Cardiac muscle cell (in vitro differentiated cells and primary cell): Measurements from ENCODE around the gene ATP23. TPM values are rescaled to one million over a fixed set of nuclear protein-coding genes. Genes with fewer than 3 reads are reported as not detected.

Experiments used
- DNase-seq, 2 donors: peaks; one replicate each; pipeline versions ENCODE4 v3.0.0 to v3.0.0-alpha.2; 2010 to 2017; ENCODE audit warnings: low read depth in 1 of 2, low spot score in 1 of 2
- H3K27ac ChIP-seq: fragments of 200-600 bp; sonication (generic); 2 replicates; pipeline ENCODE4 v1.5.1; 2016
- H3K27me3 ChIP-seq: fragments of 200-600 bp; sonication (generic); 2 replicates; pipeline ENCODE4 v1.6.0; 2016; ENCODE audit warnings: control low read depth
- H3K36me3 ChIP-seq: fragments of 200-600 bp; sonication (generic); 2 replicates; pipeline ENCODE4 v1.5.1; 2016; ENCODE audit warnings: control low read depth
- H3K4me1 ChIP-seq: fragments of 200-600 bp; sonication (generic); 2 replicates; pipeline ENCODE4 v1.8.1; 2017; ENCODE audit warnings: low read depth, mild to moderate bottlenecking, mixed run types
- H3K4me3 ChIP-seq: fragments of 200-600 bp; sonication (generic); 2 replicates; pipeline ENCODE4 v1.5.1; 2016; ENCODE audit warnings: mild to moderate bottlenecking
- H3K9me3 ChIP-seq: fragments of 200-600 bp; sonication (generic); 2 replicates; pipeline ENCODE4 v1.5.1; 2017; ENCODE audit warnings: low read depth, mild to moderate bottlenecking, control low read depth
- CTCF ChIP-seq: IDR thresholded peaks from 2 replicates; pipeline ENCODE4 v1.5.1; 2012; ENCODE audit warnings: low read depth, mild to moderate bottlenecking, low read length
- polyA plus RNA-seq: library from polyadenylated mRNA; unstranded; fragments of >200 nt; fragmentation: Nextera tagmentation; extraction: Ambion mirVana; gene quantifications from 2 replicates; pipeline ENCODE4 v1.2.1, GENCODE V29; 2016
- total RNA-seq: library from RNA; depleted of rRNA; stranded (reverse); fragments of >200 nt; gene quantifications from 2 replicates; pipeline ENCODE4 v1.2.3, GENCODE V29; 2016

Gene ATP23
- total and polyA plus RNA-seq, 2 experiments from 2014 or later: 9.2 to 11.4 TPM

GRCh38 chr12:57965766-57966165 is 24.4 kb downstream of the ATP23 start:
- H3K4me1 ChIP-seq: no peaks in the 10 kb centered on the region
- no peaks in the 10 kb centered on the region for H3K36me3 ChIP-seq
- no peak for TF ChIP-seq CTCF
- no peak overlapping the region for H3K4me3 ChIP-seq
- DNase-seq: no peak
- no peaks in the 10 kb centered on the region for H3K9me3 ChIP-seq
- H3K27me3 ChIP-seq: no peaks in the 10 kb centered on the region
- no peak overlapping the region for H3K27ac ChIP-seq

- no peaks in the 10 kb centered on the region for H3K9me3 ChIP-seq
- H3K36me3 ChIP-seq: no peaks in the 10 kb centered on the region
Observed at GRCh38 chr12:57966536-57966935, 25.2 kb downstream of the ATP23 start.

DNA sequence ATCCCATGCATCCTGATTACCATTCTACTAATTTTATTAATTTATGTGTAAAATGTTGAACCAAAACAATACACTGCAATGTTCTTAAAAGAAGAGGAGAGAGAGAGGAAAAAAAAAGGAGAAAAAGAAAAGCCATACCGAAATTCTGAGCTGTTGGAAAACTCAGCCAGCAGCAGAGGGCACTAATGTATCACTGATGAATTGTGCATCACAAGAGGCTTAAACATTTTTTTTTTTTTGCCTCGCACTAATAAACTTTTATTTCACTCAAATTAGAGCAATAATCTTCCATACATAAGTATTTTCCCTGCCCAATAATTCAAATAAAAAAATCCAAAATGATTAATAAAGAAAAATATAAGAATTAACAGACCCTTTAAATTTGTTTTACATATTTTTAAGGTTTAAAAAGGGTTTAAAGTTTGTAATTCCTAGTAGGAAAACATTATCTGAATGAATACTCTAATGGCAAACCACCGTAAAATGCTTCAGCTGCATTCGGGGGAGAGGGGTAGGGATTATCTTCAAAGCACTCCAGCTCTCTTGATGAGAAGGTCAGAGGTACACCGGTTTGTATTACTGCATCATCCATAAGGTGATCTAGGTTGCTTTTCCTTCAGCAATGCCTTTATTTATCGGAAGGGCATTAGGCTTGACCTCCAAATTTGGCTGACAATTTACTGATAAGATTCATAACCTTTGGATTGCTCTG is 41.9 kb downstream of the ATP23 start:
- no peaks in the 10 kb centered on the region for H3K36me3 ChIP-seq
- H3K9me3 ChIP-seq: no peaks in the 10 kb centered on the region
- DNase-seq: peak; percentile 49 to 80
- H3K4me1 ChIP-seq: no peaks in the 10 kb centered on the region
- no peak overlapping the region for H3K4me3 ChIP-seq
- no peaks in the 10 kb centered on the region for H3K27me3 ChIP-seq
- no peak overlapping the region for H3K27ac ChIP-seq
- TF ChIP-seq CTCF: peak; percentile 65

More at GRCh38 chr12:57966536-57966935, 25.2 kb downstream of the ATP23 start:
- H3K27ac ChIP-seq: no peak overlapping the region
- no peak for DNase-seq
- no peaks in the 10 kb centered on the region for H3K4me1 ChIP-seq
- no peak for TF ChIP-seq CTCF
- H3K4me3 ChIP-seq: no peak overlapping the region
- H3K27me3 ChIP-seq: no peaks in the 10 kb centered on the region

- Histone ChIP-seq H3K4me1 (no peaks in the 10 kb centered on the region), H3K36me3 (no peaks in the 10 kb centered on the region), H3K9me3 (no peaks in the 10 kb centered on the region), H3K27me3 (no peaks in the 10 kb centered on the region), H3K27ac (no peak overlapping the region), H3K4me3 (no peak overlapping the region)
- no peak for TF ChIP-seq CTCF
- DNase-seq: no peak
Observed at GRCh38 chr12:57983858-57984505, 42.6 kb downstream of the ATP23 start.

- no peaks in the 10 kb centered on the region for H3K9me3 ChIP-seq
- H3K27me3 ChIP-seq: no peaks in the 10 kb centered on the region
- DNase-seq: no peak
- no peaks in the 10 kb centered on the region for H3K36me3 ChIP-seq
- H3K4me1 ChIP-seq: no peaks in the 10 kb centered on the region
- no peak overlapping the region for H3K27ac ChIP-seq
- no peak for TF ChIP-seq CTCF
- no peak overlapping the region for H3K4me3 ChIP-seq
Observed at GRCh38 chr12:57984629-57985151, 43.3 kb downstream of the ATP23 start.
